ENCODE results near the gene NKAIN2.

The NKAIN2 gene

GRCh38 chr6:124658053-124658452, 854.4 kb downstream of the NKAIN2 start:
- Histone ChIP-seq H3K9me3 (ENCODE audit: control insufficient read depth, insufficient read depth, low read depth, low read length) (no peaks in the 10 kb centered on the region), H3K36me3 (ENCODE audit: control insufficient read depth in 2 of 2, insufficient read depth in 1 of 2, low read length in 2 of 2) (no peaks in the 10 kb centered on the region), H3K27ac (ENCODE audit: extremely low read depth, low read depth, low read length) (no peak overlapping the region), H3K4me3 (ENCODE audit: low read depth, low read length) (no peak overlapping the region), H3K4me1 (ENCODE audit: control insufficient read depth, insufficient read depth, low read length) (no peaks in the 10 kb centered on the region)
- POLR2A ChIA-PET = no interaction called here
- CTCF ChIA-PET = interaction anchor here (0.9 kb wide), 1 partner anchor 138 kb away, joined by 3 read pairs; no protein-coding TSS in a partner anchor
- TF ChIP-seq EGR2 (tag by site-specific recombination; IDR thresholded peaks at IDR 0.05; ENCODE audit: low read depth) = no peak
- no peak for TF ChIP-seq ZNF391 (tag by site-specific recombination; IDR thresholded peaks at IDR 0.05; ENCODE audit: borderline replicate concordance, low read depth)
- no peak for TF ChIP-seq ZNF221 (tag by site-specific recombination; IDR thresholded peaks at IDR 0.05; ENCODE audit: borderline replicate concordance)
- TF ChIP-seq ZNF175 (tag by site-specific recombination; IDR thresholded peaks at IDR 0.05) = no peak
- no peak for TF ChIP-seq ZNF112 (tag by site-specific recombination; IDR thresholded peaks at IDR 0.05)
- TF ChIP-seq ZNF549 (tag by site-specific recombination; IDR thresholded peaks at IDR 0.05) = no peak
- TF ChIP-seq, protein P1, sequence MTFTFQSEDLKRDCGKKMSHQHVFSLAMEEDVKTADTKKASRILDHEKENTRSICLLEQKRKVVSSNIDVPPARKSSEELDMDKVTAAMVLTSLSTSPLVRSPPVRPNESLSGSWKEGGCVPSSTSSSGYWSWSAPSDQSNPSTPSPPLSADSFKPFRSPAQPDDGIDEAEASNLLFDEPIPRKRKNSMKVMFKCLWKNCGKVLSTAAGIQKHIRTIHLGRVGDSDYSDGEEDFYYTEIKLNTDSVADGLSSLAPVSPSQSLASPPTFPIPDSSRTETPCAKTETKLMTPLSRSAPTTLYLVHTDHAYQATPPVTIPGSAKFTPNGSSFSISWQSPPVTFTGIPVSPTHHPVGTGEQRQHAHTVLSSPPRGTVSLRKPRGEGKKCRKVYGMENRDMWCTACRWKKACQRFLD (tag by site-specific recombination; IDR thresholded peaks at IDR 0.05) = no peak
- TF ChIP-seq ZNF677 (tag by site-specific recombination; IDR thresholded peaks at IDR 0.05) = no peak
- TF ChIP-seq, protein P2, sequence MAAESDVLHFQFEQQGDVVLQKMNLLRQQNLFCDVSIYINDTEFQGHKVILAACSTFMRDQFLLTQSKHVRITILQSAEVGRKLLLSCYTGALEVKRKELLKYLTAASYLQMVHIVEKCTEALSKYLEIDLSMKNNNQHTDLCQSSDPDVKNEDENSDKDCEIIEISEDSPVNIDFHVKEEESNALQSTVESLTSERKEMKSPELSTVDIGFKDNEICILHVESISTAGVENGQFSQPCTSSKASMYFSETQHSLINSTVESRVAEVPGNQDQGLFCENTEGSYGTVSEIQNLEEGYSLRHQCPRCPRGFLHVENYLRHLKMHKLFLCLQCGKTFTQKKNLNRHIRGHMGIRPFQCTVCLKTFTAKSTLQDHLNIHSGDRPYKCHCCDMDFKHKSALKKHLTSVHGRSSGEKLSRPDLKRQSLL (tag by site-specific recombination; IDR thresholded peaks at IDR 0.05) = no peak
- TF ChIP-seq SETDB1 (IDR thresholded peaks at IDR 0.05; ENCODE audit: insufficient read length, low read length) = no peak
- TF ChIP-seq KLF7 (tag by site-specific recombination; IDR thresholded peaks at IDR 0.05; ENCODE audit: borderline replicate concordance) = no peak
- TF ChIP-seq ZNF747 (tag by site-specific recombination; IDR thresholded peaks at IDR 0.05) = no peak
- TF ChIP-seq ZNF664 (tag by site-specific recombination; IDR thresholded peaks at IDR 0.05) = no peak
- no peak for TF ChIP-seq ZBTB11 (tag by site-specific recombination; conservative IDR thresholded peaks at IDR 0.05; ENCODE audit: low read depth)
- TF ChIP-seq ZBTB20 (tag by site-specific recombination; IDR thresholded peaks at IDR 0.05) = no peak
- TF ChIP-seq, protein P3, sequence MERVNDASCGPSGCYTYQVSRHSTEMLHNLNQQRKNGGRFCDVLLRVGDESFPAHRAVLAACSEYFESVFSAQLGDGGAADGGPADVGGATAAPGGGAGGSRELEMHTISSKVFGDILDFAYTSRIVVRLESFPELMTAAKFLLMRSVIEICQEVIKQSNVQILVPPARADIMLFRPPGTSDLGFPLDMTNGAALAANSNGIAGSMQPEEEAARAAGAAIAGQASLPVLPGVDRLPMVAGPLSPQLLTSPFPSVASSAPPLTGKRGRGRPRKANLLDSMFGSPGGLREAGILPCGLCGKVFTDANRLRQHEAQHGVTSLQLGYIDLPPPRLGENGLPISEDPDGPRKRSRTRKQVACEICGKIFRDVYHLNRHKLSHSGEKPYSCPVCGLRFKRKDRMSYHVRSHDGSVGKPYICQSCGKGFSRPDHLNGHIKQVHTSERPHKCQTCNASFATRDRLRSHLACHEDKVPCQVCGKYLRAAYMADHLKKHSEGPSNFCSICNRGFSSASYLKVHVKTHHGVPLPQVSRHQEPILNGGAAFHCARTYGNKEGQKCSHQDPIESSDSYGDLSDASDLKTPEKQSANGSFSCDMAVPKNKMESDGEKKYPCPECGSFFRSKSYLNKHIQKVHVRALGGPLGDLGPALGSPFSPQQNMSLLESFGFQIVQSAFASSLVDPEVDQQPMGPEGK (tag by site-specific recombination; IDR thresholded peaks at IDR 0.05) = no peak
- no peak for TF ChIP-seq ZBTB21 (tag by site-specific recombination; IDR thresholded peaks at IDR 0.05)
- TF ChIP-seq, protein P4, sequence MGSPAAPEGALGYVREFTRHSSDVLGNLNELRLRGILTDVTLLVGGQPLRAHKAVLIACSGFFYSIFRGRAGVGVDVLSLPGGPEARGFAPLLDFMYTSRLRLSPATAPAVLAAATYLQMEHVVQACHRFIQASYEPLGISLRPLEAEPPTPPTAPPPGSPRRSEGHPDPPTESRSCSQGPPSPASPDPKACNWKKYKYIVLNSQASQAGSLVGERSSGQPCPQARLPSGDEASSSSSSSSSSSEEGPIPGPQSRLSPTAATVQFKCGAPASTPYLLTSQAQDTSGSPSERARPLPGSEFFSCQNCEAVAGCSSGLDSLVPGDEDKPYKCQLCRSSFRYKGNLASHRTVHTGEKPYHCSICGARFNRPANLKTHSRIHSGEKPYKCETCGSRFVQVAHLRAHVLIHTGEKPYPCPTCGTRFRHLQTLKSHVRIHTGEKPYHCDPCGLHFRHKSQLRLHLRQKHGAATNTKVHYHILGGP (tag by site-specific recombination; IDR thresholded peaks at IDR 0.05) = no peak
